NCI-H82 treated with DMSO at 0.1 percent for 48 hours (cell line): ENCODE measurements around the gene TFDP1.

Experiments
- DNase-seq: peaks from one replicate; lab custom pipeline; 2025; ENCODE audit not compliant: unreplicated experiment; lab: John Stamatoyannopoulos, UW

TFDP1 gene

GRCh38 chr13:113584205-113584869 is at the start of gene TFDP1:
Gene TFDP1 (plus strand): TSS chr13:113584753. CDS start chr13:113585838, 1,085 bp downstream.
- DNase-seq: peak; percentile 76

DNA sequence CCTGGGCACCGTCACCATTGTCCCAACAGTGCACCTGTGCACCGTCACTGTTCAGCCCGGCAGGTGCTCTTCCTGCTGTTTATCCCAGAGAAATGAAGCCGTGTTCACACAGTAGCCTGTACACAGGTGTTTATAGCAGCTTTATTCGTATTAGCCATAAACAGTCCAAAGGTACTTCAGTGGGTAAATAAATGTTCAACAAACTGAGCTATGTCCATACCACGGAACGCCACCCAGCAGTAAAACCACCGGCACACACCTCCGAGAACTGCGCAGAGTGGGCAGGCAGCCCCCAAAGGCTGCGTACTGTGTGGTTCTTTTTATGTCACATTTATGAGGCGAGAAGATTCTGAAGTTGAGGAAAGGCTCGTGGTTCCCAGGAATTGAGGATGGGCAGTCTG is 49.2 kb upstream of the TFDP1 start:
- DNase-seq: no peak

- DNase-seq: no peak
Measured at GRCh38 chr13:113536461-113537110, 48.0 kb upstream of the TFDP1 start.

- DNase-seq: no peak
Measured at GRCh38 chr13:113537205-113537604, 47.3 kb upstream of the TFDP1 start.

DNA sequence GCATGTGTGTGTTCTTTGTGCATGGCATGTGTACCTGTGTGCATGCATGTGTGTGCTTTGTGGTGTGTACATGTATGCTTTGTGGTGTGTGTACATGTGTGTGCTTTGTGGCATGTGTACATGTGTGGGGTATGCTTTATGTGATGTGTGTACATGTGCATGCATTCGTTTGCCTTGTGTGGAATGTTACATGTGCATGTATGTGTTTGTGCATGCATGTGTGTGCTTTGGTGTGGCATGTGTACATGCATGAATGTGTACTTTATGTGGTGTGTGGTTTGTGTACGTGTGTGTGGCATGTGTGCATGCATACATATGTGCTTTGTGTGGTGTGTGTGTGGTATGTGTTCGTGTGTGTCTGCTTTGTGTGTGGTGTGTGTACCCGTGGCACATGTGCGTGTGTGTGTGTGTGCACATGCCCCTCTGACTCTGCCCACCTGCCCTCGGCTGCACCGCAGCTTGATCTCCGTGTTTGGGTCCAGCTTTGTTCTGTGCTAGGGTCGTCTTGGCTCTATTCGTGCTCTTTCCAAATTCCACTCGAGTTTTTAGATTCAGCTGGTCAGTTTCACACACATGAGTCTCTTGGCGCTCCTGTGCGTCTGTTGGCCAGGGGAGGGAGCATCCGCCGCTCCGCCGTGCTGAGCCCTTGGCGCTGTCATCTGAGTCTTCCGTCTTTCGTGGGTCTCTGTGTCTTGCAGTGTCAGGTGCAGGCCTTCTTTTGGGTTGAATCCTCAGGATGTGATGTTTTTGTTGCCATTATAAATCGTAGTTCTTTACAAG is 46.5 kb upstream of the TFDP1 start:
- no peak for DNase-seq

DNA sequence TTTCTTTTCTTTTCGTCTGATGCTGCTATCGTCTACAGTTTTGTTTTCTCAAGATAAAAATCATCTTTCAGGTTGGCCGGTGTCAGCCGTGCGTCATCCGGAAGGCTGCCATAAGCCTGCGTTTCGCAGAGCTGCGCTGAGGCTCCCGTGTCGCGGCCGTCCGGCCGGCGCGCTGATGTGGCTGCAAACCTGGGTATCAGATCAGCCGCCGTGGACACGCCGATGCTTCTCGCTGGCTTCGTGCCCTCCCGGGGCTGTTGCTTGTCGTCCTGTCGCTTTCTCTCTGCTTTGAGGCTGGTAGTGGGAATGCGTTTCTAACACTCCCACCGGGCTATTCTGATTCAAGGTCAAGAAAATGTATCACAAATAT is 45.9 kb upstream of the TFDP1 start:
- no peak for DNase-seq

- DNase-seq: no peak
Measured at GRCh38 chr13:113539176-113539575, 45.4 kb upstream of the TFDP1 start.

DNA sequence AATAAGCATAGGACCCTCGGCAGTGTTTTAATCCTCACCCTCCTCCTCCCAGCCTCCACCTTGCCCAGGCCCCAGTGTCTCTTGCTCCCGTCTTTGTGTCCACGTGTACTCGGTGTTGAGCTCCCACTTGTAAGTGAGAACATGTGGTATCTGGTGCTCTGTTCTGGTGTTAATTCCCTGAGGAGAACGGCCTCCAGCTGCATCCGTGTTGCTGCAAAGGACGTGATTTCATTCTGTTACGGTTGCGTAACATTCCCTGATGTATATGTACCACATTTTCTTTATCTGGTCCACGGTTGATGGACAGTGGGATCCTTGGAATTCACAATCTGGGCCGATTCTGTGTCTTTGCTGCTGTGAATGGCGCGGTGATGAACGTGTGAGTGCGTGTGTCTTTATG is 44.7 kb upstream of the TFDP1 start:
- no peak for DNase-seq

- DNase-seq: no peak
Measured at GRCh38 chr13:113540523-113540922, 44.0 kb upstream of the TFDP1 start.

DNA sequence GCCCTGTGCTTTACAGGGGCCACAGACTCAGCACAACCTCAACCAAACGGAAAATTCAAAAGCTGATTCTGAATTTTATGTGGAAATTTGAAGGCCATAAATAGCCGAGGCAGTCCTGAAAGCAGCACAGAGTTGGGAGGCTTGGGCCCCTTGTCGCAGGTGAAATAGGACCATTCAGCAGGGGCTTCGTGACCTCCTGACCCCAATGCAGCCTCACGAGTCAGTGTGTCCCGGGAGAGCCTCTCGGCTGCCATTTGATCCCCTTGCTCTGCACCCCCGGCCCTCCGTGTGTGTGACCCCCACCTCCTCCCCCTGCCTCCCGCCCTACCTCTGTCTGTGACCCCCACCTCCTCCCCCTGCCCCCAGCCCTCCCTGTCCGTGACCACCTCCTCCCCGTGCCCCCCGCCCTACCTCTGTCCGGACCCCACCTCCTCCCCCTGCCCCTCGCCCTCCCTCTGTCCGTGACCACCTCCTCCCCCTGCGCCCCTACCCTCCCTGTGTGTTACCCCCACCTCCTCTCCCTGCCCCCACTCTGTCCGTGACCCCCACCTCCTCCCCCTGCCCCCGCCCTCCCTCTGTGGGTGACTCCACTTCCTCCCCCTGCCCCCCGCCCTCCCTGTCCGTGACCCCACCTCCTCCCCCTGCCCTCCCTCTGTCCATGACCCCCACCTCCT is 41.7 kb upstream of the TFDP1 start:
- no peak for DNase-seq

- no peak for DNase-seq
Measured at GRCh38 chr13:113544071-113544891, 40.3 kb upstream of the TFDP1 start.

- DNase-seq: no peak
Measured at GRCh38 chr13:113544896-113545295, 39.7 kb upstream of the TFDP1 start.

DNA sequence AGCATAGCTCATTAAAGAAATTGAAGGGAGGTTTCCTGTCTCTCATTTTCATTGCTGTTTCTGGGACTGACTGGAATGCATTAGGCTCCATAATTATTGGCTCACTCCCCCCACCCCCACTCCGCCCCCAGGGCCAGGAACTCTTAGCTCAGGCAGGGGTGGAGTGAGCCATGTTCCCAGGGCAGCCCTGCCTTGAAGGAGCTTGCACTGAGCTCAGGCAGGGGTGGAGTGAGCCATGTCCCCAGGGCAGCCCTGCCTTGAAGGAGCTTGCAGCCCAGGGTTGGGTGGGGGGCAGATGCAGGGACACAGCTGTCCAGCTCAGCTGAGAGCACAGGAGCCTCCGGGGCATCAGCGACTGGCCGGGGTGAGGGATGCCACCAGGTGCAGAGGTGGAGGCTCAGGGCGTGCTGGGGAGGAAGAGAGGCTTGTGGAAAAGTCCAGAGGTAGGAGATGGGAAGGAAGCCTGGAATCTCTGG is 39.1 kb upstream of the TFDP1 start:
- DNase-seq: no peak

- DNase-seq: no peak
Measured at GRCh38 chr13:113545931-113546516, 38.5 kb upstream of the TFDP1 start.

- DNase-seq: no peak
Measured at GRCh38 chr13:113546571-113547237, 37.8 kb upstream of the TFDP1 start.

DNA sequence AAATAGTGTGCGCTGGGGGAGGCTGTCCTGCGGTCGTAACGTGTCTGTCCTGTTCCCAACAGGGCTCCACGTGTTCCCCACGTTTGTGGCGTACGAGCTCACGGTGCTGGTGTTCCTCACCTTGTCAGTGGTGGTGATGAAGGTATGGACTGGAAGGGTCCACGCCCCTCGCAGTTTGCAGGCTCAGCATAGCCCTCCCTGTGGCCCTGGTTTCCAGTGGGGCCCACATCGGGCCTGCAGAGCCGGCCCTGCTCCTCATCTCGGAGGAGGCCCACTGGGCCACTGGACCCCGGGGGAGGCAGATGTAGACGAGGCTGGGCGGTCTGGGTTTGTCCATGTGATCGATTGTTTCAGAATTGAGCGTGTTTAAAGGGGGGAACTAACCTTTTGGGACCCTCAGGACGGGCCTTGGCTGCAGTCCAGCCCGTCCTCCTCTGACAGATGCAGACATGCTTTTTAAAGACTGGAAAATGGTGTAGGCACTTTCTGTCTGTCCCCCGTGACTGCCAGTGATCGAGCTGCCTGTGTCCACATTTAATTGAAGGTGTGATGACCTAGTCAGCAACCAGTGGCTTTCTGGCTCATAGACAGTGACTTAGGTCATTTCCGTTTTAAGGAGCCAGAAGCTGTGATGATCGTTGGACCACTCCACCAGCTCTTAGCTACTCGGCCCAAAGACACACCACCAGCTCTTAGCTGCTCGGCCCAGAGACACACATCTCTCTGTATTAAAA is 37.1 kb upstream of the TFDP1 start:
- no peak for DNase-seq

DNA sequence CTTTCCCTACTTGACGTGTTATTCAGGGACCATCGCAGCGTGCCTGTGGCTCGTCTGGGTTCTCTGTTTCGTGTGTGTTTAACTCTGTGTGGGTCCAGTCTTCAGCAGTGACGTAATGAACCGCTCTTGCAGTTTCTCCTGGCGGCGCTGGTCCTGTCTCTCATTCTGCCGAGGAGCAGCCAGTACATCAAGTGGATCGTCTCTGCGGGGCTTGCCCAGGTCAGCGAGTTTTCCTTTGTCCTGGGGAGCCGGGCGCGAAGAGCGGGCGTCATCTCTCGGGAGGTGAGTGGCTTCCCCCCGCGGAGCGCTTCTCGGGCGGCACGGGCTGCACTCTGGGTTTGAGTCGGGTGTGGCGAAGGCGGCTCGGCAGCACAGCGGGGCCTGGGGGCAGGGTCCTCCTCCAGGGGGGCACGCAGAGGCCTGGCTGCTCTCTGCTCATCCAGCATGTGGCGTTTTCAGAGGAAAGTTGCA is 36.3 kb upstream of the TFDP1 start:
- no peak for DNase-seq

DNA sequence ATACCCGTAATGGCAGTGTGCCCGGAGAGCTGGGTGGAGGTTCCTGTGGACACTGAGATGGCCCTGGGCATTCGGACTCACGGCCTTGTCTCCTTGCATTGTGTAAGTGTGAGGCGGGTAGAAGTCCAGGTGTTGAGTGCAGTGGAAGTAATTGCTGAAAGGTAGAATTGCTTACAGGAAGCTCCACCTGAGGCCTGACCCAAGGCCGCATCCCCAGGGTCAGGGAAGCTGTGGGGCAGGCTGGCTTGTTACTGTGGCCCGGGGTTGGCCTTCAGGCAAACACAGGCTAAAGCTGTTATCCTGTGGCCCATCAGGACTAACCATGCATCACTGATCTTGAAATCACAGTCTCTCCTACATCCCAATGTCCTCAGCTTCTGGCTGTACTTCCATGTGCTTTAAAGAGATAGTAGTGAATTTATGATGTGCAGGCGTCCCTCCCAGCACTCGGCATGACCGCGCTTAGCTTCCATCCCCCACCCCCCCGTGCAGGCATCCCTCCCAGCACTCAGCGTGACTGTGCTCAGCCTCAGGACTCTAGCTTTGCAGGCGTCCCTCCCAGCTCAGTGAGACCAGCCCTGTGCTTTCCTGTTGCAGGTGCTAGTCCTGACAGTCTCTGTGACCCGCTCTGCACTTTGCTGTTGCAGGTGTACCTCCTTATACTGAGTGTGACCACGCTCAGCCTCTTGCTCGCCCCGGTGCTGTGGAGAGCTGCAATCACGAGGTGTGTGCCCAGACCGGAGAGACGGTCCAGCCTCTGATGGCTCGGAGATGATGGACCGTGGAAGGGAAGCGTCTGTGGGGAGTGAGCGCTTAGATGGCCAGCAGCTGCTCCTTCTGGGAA is 35.6 kb upstream of the TFDP1 start:
- DNase-seq: no peak
